Suprapubic skin (tissue), 4 donors: Measurements from ENCODE around the gene HDAC1. TPM values are rescaled to one million over a fixed set of nuclear protein-coding genes. Genes with fewer than 3 reads are reported as not detected.

Experiments used
- DNase-seq, 2 donors: peaks; one replicate each; pipeline ENCODE4 v3.0.0-alpha.2; 2019; ENCODE audit warnings: low spot score in 2 of 2
- H3K27ac ChIP-seq: fragments of 200-600 bp; sonication (generic); one replicate; pipeline ENCODE4 v1.5.1; 2019
- H3K27me3 ChIP-seq: fragments of 200-600 bp; sonication (generic); one replicate; pipeline ENCODE4 v1.5.1; 2019
- H3K36me3 ChIP-seq: fragments of 200-600 bp; sonication (generic); one replicate; pipeline ENCODE4 v1.5.1; 2019
- H3K4me1 ChIP-seq: fragments of 200-600 bp; sonication (generic); one replicate; pipeline ENCODE4 v1.5.1; 2019
- H3K4me3 ChIP-seq: fragments of 200-600 bp; sonication (generic); one replicate; pipeline ENCODE4 v1.5.1; 2019; ENCODE audit warnings: mild to moderate bottlenecking
- H3K9me3 ChIP-seq: fragments of 200-600 bp; sonication (generic); one replicate; pipeline ENCODE4 v1.5.1; 2019
- EP300 ChIP-seq: sonication (generic); formaldehyde crosslinking; IDR thresholded peaks from one replicate; pipeline ENCODE4 v1.6.1; 2017; ENCODE audit warnings: antibody characterized with exemption
- POLR2A ChIP-seq, 2 donors: fragments of 450-650 bp; IDR thresholded peaks; one replicate each; pipeline ENCODE4 v1.6.1; 2017; ENCODE audit warnings: antibody characterized with exemption in 2 of 2, mild to moderate bottlenecking in 2 of 2, moderate library complexity in 2 of 2
- POLR2AphosphoS5 ChIP-seq, 3 donors: sonication (generic); formaldehyde crosslinking; IDR thresholded peaks; one replicate each; pipeline ENCODE4 v1.6.1; 2017; ENCODE audit warnings: antibody characterized with exemption in 3 of 3
- WGBS: methylation state at CpG from one replicate; pipeline ENCODE4 v1.1.5; 2018; 5-methylcytosine and 5-hydroxymethylcytosine counted together
- total RNA-seq, 4 donors: library from RNA; depleted of rRNA; stranded (reverse); fragments of >200 nt; gene quantifications; one replicate each; pipeline ENCODE4 v1.1.0, GENCODE V29; 2016
- TF ChIP-seq, protein P1 (sequence below), 2 donors: fragments of 200-600 bp in 1 of 2; fragments of 450-650 bp in 1 of 2; sonication (generic) in 1 of 2; IDR thresholded peaks; one replicate each; pipeline ENCODE4 v1.5.1; 2016 to 2019; ENCODE audit warnings: antibody characterized with exemption in 2 of 2, mild to moderate bottlenecking in 1 of 2, moderate library complexity in 1 of 2

Gene HDAC1
- total RNA-seq, 4 donors from 2014 or later, result 34.4 to 52.9 (median 40.2) TPM

DNA sequence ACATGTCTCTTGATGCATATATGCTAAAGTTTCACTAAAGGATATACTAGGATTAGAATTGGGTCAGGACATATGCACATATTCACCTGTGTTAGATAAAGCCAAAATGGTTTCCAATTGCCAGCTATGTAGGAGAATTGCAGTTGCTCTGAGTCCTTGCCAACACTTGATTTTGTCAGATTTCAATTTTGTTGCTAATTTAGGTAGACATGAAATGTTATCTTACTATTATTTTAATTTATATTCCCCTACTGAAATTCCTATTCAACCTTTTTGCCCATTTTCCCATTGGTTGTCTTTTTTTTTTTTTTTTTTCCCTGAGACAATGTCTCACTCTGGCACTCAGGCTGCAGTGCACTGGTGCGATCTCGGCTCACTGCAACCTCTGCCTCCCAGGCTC lies 13.4 kb downstream of the HDAC1 start:
- DNase-seq, result no peak
- Histone ChIP-seq H3K27me3 (no peaks in the 10 kb centered on the region), H3K9me3 (peaks cover 6% of the 10 kb centered on the region), H3K4me3 (no peak overlapping the region), H3K4me1 (no peaks in the 10 kb centered on the region), H3K27ac (no peak overlapping the region), H3K36me3 (peaks cover 35% of the 10 kb centered on the region)
- TF ChIP-seq EP300 (no peak), POLR2A (IDR thresholded peaks at IDR 0.05) (no peak), POLR2AphosphoS5 (IDR thresholded peaks at IDR 0.05) (no peak)
- TF ChIP-seq, protein P1, sequence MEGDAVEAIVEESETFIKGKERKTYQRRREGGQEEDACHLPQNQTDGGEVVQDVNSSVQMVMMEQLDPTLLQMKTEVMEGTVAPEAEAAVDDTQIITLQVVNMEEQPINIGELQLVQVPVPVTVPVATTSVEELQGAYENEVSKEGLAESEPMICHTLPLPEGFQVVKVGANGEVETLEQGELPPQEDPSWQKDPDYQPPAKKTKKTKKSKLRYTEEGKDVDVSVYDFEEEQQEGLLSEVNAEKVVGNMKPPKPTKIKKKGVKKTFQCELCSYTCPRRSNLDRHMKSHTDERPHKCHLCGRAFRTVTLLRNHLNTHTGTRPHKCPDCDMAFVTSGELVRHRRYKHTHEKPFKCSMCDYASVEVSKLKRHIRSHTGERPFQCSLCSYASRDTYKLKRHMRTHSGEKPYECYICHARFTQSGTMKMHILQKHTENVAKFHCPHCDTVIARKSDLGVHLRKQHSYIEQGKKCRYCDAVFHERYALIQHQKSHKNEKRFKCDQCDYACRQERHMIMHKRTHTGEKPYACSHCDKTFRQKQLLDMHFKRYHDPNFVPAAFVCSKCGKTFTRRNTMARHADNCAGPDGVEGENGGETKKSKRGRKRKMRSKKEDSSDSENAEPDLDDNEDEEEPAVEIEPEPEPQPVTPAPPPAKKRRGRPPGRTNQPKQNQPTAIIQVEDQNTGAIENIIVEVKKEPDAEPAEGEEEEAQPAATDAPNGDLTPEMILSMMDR (IDR thresholded peaks at IDR 0.05), result no peak
- 100% methylated on average over 2 of the region's 2 CpGs for WGBS

DNA sequence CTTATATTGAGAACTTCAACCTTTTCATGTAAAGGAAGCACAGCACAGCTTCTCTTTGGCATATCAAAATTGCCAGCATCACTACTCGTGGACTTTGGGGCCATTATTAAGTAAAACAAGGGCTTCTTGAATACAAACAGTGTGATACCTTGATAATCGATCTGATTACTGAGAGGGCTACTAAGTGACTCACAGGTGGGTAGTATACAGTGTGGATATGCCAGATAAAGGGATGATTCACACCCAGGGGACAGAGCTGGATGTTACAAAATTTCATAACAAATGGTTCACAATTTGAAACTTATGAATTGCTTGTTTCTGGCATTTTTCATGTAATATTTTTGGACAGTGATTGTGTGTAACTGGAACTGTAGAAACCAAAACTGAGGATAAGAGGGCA lies 15.4 kb downstream of the HDAC1 start:
- Histone ChIP-seq H3K4me1 (no peaks in the 10 kb centered on the region), H3K27ac (no peak overlapping the region), H3K9me3 (peaks cover 6% of the 10 kb centered on the region), H3K4me3 (no peak overlapping the region), H3K36me3 (peaks cover 35% of the 10 kb centered on the region), H3K27me3 (no peaks in the 10 kb centered on the region)
- TF ChIP-seq POLR2A (IDR thresholded peaks at IDR 0.05), result no peak
- TF ChIP-seq EP300, result no peak
- TF ChIP-seq POLR2AphosphoS5 (IDR thresholded peaks at IDR 0.05), result no peak
- TF ChIP-seq, protein P1 (IDR thresholded peaks at IDR 0.05), result no peak
- WGBS, result 61% methylated on average over 2 of the region's 2 CpGs
- DNase-seq, result no peak

DNA sequence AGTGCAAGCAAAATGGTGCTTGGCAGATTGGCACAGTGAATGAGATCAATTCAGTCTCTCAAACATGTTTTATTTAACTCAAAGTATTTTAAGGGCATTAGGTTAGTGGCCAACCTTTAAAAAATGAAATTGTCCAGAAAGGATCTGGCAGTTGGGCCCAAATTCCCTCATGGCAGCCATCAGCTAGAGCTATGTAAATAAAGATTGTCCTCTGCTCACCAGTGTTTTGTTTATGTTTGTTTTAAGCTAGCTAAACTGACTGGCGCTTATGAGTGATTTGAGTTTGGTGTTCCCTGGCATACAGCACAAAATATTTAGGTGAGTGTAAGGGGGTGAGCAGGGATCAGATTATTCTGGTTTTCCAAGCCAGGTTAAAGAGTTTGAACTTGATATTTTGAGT lies 18.1 kb downstream of the HDAC1 start:
- H3K9me3 ChIP-seq, result peaks cover 5% of the 10 kb centered on the region
- no peaks in the 10 kb centered on the region for H3K4me1 ChIP-seq
- H3K27me3 ChIP-seq, result no peaks in the 10 kb centered on the region
- WGBS, result 79% methylated on average over 1 of the region's 1 CpG
- no peak for DNase-seq
- H3K4me3 ChIP-seq, result no peak overlapping the region
- H3K36me3 ChIP-seq, result peaks cover 10% of the 10 kb centered on the region
- no peak for TF ChIP-seq POLR2AphosphoS5 (IDR thresholded peaks at IDR 0.05)
- TF ChIP-seq, protein P1 (IDR thresholded peaks at IDR 0.05), result no peak
- TF ChIP-seq POLR2A (IDR thresholded peaks at IDR 0.05), result no peak
- TF ChIP-seq EP300, result no peak
- no peak overlapping the region for H3K27ac ChIP-seq

DNA sequence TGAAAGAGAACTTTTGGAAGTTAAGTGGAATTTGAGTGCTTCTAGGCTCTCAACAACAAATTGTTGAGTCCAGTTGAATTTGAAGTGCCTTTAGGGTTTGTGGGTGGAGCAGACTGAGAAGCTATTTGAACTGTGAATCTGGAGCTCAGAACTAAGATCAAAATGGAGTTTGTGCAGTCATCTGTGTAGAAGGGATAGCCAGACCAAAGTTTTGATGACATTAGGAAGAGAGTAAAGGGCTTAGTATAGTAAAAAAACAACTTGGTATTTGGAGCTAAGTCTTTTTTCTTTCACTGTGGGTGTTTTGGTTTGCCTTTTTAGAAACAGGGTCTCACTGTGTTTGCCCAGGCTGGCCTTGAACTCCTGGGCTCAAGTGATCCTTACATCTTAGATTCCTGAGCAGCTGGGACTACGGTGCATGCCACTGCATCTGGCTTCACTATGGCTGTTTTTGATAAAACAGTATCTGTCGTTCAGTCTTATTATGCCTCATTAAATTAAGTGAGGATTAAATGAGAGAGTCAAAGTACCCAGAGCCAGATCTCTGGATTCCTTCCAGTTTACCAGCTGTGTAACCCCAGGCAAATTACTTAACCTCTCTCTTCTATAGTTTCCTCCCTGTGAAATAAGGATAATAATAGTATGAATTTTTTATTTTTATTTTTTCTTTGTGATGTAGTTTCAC lies 20.0 kb downstream of the HDAC1 start:
- Histone ChIP-seq H3K27ac (no peak overlapping the region), H3K4me1 (no peaks in the 10 kb centered on the region), H3K36me3 (peaks cover 7% of the 10 kb centered on the region), H3K4me3 (no peak overlapping the region), H3K27me3 (no peaks in the 10 kb centered on the region), H3K9me3 (no peaks in the 10 kb centered on the region)
- 53% methylated on average over 2 of the region's 2 CpGs for WGBS
- TF ChIP-seq POLR2AphosphoS5 (IDR thresholded peaks at IDR 0.05) (no peak), EP300 (no peak), POLR2A (IDR thresholded peaks at IDR 0.05) (no peak)
- TF ChIP-seq, protein P1 (IDR thresholded peaks at IDR 0.05), result no peak
- DNase-seq, result no peak

DNA sequence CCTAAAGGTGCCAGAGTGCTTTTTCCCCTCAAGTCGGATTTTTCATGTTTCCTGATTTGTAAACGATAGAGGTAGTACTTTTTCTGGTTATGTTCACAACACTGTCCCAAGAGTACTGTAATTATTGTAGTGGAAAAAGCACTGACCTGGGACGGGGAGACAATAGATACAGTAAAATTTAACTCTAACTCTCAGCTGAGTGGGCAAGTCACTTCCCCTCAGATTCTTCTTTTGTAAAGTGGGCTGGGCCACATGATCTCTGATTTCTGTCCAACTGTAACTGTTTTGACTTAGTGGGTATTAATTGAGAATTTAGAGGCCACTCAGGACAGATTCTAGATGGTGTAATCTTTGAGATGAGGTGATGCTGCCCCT lies 25.0 kb downstream of the HDAC1 start:
- no peak for DNase-seq
- Histone ChIP-seq H3K4me1 (no peaks in the 10 kb centered on the region), H3K27me3 (no peaks in the 10 kb centered on the region), H3K4me3 (no peak overlapping the region), H3K9me3 (no peaks in the 10 kb centered on the region), H3K27ac (no peak overlapping the region), H3K36me3 (peaks cover 18% of the 10 kb centered on the region)
- TF ChIP-seq POLR2A (IDR thresholded peaks at IDR 0.05) (no peak), EP300 (no peak), POLR2AphosphoS5 (IDR thresholded peaks at IDR 0.05) (no peak)
- TF ChIP-seq, protein P1 (IDR thresholded peaks at IDR 0.05), result no peak
- 70% methylated on average over 3 of the region's 3 CpGs for WGBS
